HG03064 (cell line): ENCODE results near the gene ARGLU1.
"Not testable (repeated sequence)": the region's sequence is repeated elsewhere in the genome, so short reads cannot be mapped to it uniquely, and the experiment has no call there.

Experiments used
- ATAC-seq: cut with Tn5 transposase; IDR thresholded peaks from one replicate; pipeline ENCODE4 v1.9.1; 2021; ENCODE audit warnings: low read depth; ENCODE audit not compliant: unreplicated experiment

ARGLU1 gene, protein sequence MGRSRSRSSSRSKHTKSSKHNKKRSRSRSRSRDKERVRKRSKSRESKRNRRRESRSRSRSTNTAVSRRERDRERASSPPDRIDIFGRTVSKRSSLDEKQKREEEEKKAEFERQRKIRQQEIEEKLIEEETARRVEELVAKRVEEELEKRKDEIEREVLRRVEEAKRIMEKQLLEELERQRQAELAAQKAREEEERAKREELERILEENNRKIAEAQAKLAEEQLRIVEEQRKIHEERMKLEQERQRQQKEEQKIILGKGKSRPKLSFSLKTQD

DNA sequence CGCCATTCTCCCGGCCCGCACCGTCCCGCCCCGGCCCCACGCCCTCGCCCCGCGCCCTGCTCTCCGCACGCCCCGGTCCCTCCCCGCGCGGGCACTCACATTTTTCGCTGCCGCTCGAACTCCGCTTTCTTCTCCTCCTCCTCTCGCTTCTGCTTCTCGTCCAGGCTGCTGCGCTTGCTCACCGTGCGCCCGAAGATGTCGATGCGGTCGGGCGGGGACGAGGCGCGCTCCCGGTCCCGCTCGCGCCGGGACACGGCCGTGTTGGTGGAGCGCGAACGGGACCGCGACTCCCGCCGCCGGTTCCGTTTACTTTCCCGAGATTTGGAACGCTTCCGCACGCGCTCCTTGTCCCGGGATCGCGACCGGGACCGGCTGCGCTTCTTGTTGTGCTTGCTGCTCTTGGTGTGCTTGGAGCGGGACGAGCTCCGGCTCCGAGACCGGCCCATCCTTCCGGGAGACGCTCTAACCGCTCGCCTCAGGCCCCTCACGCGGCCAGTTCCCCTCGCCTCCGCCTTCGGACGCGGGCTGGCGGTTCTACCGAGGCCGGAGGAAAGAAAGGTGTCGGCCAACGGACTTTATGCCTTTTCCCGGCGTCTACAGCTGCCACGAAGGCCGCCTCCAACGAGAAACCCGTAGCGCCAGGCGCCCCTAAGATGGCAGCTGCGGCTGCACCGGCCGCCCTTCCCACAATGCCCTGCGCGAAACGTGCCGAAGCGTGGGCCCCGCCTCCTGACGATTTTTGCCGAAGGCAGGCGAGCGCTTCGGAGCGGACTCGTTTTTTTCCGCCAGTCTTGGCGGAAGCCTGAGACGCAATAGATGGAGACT, at the start of gene ARGLU1:
Gene ARGLU1 (minus strand): TSS at position 664 of the 825 bp plus-strand sequence. CDS start 218 bp downstream, at position 446.
- ATAC-seq: peak; percentile 79

DNA sequence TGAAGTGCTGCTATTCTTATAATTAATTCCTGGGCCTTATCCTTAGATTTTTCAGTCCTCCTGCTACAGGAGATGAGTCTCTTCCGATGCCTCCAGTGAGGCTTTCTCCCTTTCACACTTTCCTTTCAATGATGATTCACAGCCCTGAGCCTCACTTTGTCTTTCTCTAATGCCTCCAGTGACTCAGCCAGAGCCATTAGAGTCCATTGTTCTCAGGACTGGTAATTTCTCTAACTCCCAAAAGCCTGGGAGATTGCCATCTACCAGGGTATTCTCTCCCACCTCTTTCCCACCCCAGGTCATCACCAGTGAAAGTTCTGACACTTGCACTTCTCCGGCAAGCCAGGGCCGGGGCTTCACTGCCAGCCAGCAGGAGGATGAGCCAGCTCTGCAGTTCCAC, 49.6 kb upstream of the ARGLU1 start:
- ATAC-seq: no peak

DNA sequence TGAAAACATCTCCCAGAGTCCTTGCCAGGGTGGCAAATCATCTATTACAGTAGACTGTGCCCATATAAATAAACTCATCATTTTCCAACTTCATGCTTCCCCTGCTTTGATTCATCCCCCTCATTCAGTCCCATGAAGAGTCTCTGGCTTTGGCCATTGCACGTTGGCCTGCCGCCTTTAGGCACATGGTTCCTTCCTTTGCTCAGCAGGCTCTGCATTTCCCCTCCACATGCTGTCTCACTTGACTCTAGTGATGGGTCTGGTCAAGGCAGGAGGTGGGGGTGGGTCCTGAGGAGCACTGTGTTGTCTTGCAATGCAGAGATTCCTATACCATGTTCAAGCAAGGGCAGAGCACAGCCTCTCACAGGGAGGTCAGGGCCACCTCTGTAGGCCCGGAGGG, 48.8 kb upstream of the ARGLU1 start:
- ATAC-seq: no peak

DNA sequence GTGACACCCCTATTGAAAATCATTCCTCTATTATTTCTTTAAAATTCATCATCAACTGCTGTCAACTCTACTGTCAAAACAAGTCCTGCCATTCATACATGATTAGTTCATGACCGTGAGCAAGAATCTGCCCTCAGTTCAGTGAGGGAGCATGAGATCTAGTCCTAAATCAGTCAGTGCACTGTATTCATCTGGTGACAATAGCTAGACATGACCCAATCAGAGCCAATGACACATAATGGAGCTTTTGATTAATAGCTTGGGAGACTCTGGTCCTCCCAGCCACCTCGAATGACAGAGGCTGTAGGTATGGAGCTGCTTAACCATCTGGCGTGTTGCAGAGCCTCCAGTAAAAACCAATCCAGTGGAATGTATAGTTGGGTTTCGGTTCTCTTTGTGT, 46.9 kb upstream of the ARGLU1 start:
- no peak for ATAC-seq

DNA sequence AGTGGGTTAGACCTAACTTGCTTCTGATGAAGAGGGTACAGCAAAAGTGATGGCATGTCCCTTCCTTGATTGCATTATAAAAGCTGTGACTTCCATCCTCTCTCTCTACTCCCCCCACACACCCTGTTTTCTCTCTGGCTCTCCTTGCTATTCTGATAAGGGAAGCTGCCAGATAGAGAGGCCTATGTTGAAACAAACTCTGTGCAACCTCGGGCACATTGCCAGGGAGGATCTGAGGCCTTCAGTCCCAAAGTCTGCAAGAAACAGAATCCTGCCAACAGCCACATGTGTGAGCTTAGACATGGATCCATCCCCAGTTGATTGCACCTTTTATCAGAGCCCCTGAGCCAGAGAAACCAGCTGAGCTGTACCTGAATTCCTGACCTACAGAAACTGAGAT, 44.8 kb upstream of the ARGLU1 start:
- ATAC-seq: no peak

DNA sequence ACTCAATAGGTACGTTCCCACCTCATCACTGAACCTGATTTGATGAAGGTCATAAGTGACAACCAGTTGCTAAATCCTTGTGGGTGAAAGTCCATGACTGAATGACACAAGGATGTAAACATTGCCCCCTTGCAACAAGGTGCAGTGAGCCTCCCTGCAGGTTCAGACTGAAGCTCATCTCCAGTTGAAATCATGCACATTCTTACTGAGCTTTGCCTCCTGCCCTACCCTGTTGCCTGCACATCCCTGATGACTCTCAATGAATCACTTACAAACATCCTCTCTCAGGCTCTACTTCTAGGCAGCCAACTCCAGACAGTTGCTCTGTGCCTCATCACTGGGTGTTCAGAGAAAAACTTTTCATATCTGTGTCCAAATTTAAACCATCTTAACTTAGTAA, 42.5 kb upstream of the ARGLU1 start:
- no peak for ATAC-seq

DNA sequence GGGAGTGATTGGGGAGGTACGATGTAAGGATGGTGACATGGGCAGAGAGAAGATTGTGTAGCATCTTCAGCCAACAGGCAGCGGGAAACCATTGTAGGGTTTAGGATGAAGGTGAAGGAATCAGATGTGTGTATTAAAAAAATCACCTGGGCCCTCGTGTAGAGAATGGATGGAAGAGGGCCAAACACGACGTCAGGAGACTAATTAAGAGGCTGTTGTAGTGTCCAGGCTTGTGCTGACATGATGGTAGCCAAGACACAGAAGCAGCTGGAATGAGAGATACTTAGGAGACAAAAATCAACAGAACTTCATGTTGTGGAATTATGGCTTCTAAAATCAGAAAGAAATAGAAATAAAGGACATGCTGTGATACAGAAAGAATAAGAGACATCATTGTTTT, 41.2 kb upstream of the ARGLU1 start:
- no peak for ATAC-seq

DNA sequence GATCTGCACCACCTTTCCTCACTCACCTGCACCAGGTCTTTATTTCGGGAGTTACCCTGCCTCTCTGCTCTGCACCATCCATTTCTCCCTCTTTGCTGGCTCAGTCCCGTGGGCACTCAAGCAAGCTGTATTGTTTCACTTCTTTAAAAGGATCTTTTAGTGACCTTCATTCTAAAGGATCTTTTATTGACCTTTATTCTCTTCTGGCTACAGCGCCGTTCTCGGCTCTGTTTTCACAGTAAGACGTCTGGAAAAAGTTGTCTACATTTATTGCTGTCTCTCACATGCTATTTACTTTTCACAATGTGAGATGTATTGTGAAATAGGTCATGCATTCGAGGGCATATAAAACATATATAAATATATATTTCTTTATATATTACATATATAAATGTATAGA, 35.6 kb upstream of the ARGLU1 start:
- no peak for ATAC-seq

DNA sequence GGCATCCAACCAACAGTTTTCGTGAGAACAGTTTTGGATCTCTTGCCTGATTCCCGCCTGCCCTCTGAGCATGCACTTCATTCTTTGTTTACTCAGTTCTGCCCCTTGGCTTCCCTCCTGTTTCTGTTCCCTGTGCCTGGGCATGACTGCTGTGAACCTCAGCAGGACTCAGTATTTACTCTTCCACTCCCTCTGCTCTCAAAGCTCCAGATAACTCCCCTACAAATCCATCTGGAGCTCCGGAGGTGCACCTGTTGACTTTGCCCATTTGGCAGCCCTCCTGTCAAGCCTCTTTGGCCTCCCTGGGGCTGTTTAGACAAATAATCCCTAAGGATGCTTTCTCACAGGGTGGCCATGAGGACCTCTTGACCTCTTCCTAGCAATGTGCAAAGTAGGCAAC, 34.2 kb upstream of the ARGLU1 start:
- no peak for ATAC-seq

DNA sequence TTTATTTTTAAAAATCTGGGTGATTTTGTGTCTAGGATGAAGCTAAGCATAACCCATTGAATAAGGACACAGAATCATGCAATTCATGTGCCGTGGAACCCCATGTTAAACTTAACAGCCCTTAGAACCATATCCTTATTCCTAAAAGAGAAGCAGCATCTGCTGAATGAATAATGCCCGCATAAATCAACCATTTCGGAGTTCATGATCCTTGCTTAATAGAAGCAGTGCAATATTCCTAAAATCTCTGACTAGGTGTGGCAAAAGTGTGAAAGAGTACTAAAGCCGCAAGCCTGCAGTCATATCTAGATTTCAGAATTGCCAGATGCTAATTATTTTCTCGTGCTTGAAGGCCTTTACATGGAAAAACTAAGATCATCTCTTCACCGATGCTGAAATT, 33.6 kb upstream of the ARGLU1 start:
- no peak for ATAC-seq

DNA sequence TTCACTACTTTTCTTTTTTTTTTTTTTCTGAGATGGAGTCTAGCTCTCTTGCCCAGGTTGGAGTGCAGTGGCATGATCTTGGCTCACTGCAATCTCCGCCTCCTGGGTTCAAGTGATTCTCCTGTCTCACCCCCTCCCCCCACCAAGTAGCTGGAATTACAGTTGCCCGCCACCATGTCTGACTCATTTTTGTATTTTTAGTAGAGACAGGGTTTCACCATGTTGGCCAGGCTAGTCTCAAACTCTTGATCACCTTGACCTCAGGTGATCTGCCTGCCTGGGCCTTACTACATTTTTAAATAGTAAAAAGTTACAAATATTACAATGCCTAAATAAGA, 32.8 kb upstream of the ARGLU1 start:
- not testable (repeated sequence) for ATAC-seq

DNA sequence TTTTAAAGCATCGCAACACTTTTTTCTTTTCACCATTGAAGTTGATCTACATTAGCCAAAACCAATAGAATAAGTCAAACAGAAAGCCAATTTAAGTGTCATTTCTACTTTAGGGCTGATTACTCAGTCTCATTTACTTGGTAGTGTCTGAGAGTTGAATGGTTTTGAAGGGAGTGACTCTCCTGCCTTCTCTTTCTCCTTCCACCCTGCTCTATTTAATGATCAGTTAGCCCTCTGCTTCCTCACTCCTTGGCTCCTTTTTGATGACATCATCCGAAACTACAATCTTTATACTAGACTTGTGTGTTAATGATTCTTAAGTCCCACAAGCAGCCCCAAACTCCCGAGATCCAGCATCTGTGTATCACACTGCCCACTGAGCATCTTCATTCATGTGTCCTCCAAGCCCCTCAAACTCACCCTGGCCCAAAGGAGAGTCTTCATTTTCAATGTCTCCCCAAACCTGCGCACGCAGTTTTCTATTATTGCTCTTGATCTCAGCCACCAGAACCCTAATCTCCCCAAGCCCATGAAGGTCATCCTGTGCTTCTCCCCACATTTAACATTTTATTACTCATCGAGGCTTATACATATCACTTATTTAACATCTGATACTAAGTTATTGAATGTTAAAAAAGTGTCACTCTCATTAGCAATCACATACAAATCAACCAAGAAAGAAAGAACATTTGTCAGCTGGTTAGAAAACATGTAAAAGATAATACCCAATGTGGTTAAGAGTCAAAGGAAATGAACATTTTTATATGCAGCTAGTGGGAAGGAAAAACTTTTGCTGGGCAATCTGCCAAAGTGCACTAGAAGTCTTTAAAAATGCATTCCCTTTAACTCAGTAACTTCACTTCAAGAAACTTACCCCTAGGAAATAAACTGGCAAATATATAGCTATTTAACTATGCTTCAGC, 32.2 kb upstream of the ARGLU1 start:
- ATAC-seq: no peak

DNA sequence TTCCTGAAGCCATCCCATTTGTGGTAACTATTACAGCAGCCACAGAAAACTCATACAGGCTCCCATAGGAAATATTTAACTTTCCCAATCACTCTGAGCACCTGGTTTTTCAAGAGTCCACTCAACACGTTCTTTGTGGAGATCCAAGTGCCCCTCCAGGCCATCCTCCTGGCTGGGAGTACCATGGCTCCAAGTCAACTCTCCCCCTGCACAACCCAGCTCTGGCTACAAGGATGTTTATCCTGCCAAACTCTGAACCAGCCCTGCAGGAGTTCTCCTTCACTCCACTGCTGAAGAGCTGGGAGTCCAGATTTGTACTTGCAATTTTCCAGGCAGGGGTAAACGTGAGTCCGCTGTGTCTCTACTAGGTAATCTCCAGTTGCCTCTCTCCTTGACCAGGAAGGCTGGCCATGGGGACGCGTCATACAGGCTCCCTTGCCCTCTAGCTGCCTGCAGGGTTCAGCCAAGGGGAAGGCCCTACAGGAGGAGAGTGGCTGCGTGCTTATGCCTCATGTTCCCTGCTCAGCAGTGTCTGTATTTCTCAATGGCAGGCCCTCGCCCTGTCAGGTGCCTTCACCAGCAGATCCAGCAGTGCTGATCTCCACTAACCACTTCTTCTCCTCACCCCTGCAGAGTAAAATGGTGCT, 29.9 kb upstream of the ARGLU1 start:
- no peak for ATAC-seq

DNA sequence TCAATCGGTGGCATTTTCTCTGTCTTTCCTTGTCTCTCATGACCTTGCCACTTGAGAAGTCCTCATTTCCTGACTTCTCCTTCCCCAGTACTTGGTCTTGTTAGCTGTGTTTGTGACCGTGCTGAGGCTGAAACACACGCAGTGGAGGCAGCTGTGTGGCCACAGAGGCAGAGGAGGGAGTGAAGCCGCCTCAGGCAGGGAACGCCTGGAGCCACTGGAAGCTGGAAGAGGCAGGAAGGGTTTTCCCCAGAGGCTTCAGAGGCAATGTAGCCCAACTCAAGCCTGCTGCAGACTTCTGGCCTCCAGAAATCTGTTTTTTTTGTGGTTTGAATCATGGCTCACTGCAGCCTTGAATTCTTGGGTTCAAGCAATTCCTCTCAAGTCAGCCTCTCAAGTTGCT, 29.2 kb upstream of the ARGLU1 start:
- no peak for ATAC-seq

DNA sequence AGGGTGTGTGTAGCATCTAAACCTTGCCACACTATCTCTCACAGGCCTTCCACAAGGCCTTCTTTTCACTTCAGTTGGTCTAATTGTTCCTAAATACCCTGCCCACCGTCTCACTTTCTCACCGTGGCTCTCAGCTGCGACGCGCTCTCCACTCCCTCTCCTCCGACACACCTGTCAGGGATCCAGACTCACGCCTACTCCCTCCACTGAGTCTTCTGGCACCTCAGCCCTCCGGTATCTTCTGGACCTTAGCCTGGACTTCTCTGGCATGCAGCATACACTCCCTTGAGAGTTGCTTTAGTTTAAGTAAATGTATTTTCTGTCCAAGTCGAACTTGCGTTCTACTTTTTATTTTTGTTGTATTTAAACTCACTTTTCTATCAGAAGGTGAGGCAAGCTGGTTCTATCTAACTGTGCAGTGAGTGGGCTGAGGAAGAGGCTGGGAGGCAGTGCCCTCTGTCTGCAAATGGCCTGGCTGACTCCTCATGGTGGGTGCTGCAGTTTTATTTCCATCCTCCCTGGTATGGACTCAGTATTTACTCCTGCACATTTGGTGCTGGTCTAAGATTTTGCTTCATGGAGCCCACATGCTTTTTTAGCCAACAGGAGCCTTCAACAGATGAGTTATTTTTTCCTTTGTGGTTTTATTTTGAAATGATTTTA, 28.5 kb upstream of the ARGLU1 start:
- ATAC-seq: no peak

DNA sequence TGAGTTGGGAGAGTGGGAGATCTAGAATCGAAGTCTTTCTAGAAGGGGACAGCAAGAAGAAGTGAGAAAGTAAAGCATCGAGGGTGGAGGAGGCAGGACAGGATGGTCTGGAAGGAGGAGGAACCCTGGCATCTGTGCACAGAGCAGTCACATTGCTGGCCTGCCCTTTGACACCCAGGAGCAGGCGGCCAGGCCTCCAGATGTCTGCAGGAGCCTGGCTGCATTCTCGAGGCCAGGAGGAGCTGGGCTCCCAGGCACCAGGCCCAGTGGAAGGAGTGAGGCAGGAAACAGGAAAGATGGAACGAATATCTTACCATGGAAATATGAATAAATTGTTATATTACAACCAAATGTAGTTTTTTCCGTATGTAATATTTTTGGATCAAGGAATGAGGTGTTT, 27.7 kb upstream of the ARGLU1 start:
- no peak for ATAC-seq

DNA sequence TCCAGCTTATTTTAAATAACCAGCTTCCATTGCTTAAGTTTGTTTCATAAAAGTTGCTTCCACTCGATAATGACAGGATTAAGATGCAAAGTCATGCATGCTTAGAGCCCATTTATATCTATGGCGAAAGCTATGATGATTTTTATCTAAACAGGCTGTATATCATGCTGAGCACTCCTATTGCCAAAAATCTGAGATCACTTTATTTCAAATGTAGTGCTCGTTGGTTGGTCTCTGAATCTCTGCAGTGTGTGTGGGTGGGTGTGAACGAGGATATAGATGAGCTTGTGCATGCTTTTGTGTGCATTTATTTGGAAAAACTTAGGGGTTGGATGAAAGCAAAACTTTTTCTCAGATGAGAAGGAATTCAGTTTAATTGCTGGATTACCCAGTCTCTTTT, 27.0 kb upstream of the ARGLU1 start:
- ATAC-seq: no peak

DNA sequence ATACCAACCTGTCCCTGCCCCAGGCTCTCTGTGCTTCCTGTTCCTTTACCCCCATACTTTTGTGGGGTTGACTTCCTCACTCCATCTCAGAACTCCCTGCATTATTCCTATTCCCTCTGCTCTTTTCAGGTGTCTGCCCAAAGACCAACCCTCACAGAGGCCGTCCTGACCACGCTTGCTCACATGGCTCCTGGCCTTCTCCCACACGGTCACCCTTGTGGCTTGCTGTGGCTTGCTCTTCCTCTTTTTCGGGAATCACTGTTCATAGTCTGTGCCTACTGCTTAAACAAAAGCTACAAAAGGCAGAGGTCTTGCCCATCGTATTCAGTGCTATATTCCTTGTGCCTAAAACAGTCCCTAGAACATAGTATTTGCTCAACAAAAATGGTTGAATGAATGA, 25.2 kb upstream of the ARGLU1 start:
- ATAC-seq: no peak

DNA sequence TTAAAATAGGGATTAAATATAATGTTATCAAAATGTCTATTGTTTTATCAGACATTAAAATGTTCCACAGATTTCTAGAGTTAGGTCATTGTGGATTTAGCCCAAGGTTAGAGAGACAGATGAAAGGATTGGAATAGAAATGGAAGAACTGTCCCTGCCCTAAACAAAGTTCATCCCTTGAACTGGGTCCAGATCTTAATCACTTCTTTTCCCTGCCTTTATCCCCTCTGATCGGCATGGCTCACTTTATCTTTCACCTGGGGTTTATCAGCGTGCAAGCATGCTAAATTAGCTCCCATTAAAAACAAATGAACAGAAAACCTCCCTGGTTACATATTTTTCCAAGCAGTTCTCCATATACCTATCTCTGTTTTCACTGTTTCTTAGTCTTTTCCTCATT, 23.4 kb upstream of the ARGLU1 start:
- ATAC-seq: no peak

DNA sequence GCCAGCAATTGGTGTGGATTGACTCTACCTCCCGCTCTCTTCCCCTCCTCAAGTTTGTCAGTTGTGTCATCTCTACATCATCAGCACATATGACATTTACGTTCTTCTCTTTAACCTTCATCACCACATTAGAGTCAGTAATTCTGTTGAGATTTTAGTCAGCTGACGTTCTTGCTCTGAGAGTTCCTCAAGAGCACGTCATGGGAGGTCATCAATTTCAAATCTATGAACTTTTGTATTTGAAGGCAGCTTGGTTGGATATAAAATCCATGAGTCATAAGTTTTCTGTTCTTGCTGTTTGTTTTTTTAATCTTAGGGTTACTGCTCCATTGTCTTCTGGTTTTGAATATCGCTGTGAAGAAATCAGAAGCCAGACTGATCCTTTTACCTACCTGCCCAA, 21.8 kb upstream of the ARGLU1 start:
- no peak for ATAC-seq
